Activated CD4-positive, alpha-beta T cell treated with anti-CD3 and anti-CD28 coated beads, Interleukin-2, amount 10 ng/mL, durations not matched to agents 24 days and 14 days (primary cell): ENCODE results near the gene SNHG17. TPM values are rescaled to one million over a fixed set of nuclear protein-coding genes. Genes with fewer than 3 reads are reported as not detected.
"Not testable (repeated sequence)": the region's sequence is repeated elsewhere in the genome, so short reads cannot be mapped to it uniquely, and the experiment has no call there.

ENCODE experiments used
- DNase-seq: peaks from one replicate; pipeline ENCODE4 v3.0.0; 2022
- H3K27ac Mint-ChIP-seq: one replicate; pipeline ENCODE4 v1.8.0; 2022; ENCODE audit warnings: mild to moderate bottlenecking, mixed read lengths
- H3K27me3 Mint-ChIP-seq: one replicate; pipeline ENCODE4 v1.8.0; 2022; ENCODE audit warnings: mixed read lengths
- H3K36me3 Mint-ChIP-seq: one replicate; pipeline ENCODE4 v1.8.0; 2022; ENCODE audit warnings: low read depth, mild to moderate bottlenecking, mixed read lengths
- H3K4me1 Mint-ChIP-seq: one replicate; pipeline ENCODE4 v1.8.0; 2021; ENCODE audit warnings: mixed read lengths
- H3K4me3 Mint-ChIP-seq: one replicate; pipeline ENCODE4 v1.8.0; 2022; ENCODE audit warnings: mild to moderate bottlenecking, moderate library complexity, mixed read lengths
- H3K9me3 Mint-ChIP-seq: one replicate; pipeline ENCODE4 v1.8.0; 2021; ENCODE audit warnings: mixed read lengths
- intact Hi-C: fragments of 100-400 bp; cut with micrococcal nuclease; formaldehyde crosslinking; loops from one replicate; pipeline ENCODE4 v1.15.1; 2023
- total RNA-seq: library from RNA; stranded (reverse); gene quantifications from 2 replicates; pipeline ENCODE4 v1.2.3, GENCODE V29; 2022

Gene SNHG17
- total RNA-seq: 99.8 and 111 TPM in 2 replicates

- intact Hi-C loops: loop anchor here (1.0 kb wide), 2 partner anchors 11 to 37 kb away; partner anchors contain the start of gene RALGAPB
- peak; percentile 97 for DNase-seq
- Mint-ChIP-seq H3K4me1 (peaks cover 32% of the 10 kb centered on the region), H3K27me3 (peaks cover 2% of the 10 kb centered on the region), H3K9me3 (no peaks in the 10 kb centered on the region), H3K36me3 (peaks cover 47% of the 10 kb centered on the region), H3K27ac (peak within 1 kb of the TSS; percentile 96), H3K4me3 (peak within 1 kb of the TSS; percentile 96)
These were observed at the start of gene SNHG17 for GRCh38 chr20:38434770-38435554. Gene SNHG17, minus strand, starts transcription at chr20:38435328.

DNA sequence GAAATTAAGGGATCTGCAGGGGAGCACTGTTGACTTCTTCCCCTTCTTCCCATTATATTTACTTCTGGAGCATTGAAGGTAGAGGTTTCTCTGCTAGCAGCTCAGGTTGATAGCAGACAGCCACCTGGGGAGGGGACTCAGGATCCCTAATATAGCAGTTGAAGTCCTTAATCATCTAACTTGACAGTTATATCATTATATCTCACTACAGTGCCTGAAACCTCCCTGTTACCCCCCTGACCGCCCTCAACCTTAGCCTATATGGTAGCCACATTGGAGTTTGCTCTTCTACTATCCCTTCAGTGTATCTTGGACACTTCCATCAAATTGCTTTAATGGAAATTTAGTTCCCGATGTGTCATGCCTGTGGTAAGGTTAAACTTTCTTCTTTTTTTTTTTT, 44.5 kb upstream of the SNHG17 start:
- Mint-ChIP-seq H3K9me3 (no peaks in the 10 kb centered on the region), H3K4me1 (peaks cover 12% of the 10 kb centered on the region), H3K27ac (no peak overlapping the region), H3K27me3 (no peaks in the 10 kb centered on the region), H3K36me3 (peaks cover 18% of the 10 kb centered on the region), H3K4me3 (no peak overlapping the region)
- DNase-seq: no peak
- intact Hi-C loops: loop anchor here (10.0 kb wide), 1 partner anchor 785 kb away; the partner anchor contains the start of gene CTNNBL1

DNA sequence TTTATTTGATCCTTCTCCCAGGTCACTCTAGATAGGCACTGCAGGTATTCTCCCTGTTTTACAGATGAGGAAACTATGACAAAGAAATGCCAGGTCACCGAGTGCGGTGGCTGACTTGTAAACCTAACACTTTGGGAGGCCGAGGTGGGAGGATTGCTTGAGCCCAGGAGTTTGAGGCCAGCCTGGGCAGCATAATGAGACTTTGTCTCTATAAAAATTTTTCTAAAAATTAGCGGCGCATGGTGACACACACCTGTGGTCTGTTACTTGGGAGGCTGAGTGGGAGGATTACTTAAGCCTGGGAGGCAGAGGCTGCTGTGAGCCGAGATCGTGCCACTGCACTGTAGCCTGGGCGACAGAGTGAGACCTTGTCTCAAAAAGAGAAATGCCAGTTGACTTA, 42.6 kb upstream of the SNHG17 start:
- intact Hi-C loops: loop anchor here (10.0 kb wide), 1 partner anchor 783 kb away; the partner anchor contains the start of gene CTNNBL1
- no peak overlapping the region for H3K27ac Mint-ChIP-seq

GRCh38 chr20:38473367-38473795, 38.3 kb upstream of the SNHG17 start:
- Mint-ChIP-seq H3K27me3 (peaks cover 13% of the 10 kb centered on the region), H3K4me1 (peaks cover 30% of the 10 kb centered on the region), H3K27ac (peak overlapping the region; percentile 86), H3K36me3 (peaks cover 10% of the 10 kb centered on the region), H3K9me3 (peaks cover 4% of the 10 kb centered on the region), H3K4me3 (peak overlapping the region; percentile 90)
- no peak for DNase-seq
- intact Hi-C loops: loop anchor here (10.0 kb wide), 1 partner anchor 779 kb away; the partner anchor contains the start of gene CTNNBL1

More for the DNA sequence above, 42.6 kb upstream of the SNHG17 start:
- Mint-ChIP-seq H3K4me1 (peaks cover 23% of the 10 kb centered on the region), H3K9me3 (no peaks in the 10 kb centered on the region), H3K27me3 (no peaks in the 10 kb centered on the region), H3K4me3 (no peak overlapping the region), H3K36me3 (peaks cover 19% of the 10 kb centered on the region)
- no peak for DNase-seq

DNA sequence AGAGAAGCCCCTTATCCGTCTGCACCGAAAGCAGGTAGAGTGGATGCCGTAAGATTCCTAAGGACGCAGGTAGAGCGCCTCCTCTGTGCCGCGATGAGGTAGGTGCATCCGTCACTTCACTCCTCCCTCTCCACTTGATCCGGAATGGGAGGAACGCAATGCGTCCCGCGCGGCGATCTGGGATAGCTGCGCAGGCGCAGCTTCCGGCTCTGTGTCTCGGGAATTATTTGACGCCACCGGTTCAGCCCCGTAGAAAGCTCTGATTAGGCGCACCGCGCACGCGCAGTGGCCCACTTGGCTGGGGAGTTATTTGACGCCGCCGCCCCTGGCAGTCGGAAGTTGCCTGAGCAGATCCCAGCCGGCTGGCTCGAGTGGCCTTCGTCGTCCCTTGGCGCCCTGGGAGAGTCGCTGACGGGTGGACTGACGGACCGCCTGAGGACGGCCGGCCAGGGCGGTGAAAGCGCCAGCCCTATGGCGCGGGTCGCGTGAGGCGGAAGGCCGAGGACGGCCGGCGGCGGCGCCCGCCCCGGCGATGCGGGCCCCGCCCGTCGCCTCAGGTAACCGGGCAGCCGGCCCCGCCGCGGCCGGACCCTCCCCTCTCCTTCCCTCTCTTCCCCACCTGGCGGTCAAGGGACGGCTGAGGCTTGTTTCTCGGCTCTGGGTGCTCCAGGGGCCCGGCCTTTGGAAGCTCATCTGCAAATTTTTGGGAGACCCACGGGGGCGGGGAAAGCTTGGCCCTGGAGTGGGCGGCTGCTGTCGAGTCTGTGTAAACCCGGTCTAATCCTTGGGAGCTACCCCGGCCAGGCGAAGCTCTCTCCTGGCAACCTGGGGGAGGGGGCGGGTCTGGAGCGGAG, 37.6 kb upstream of the SNHG17 start, which contains the start of gene RALGAPB:
TSS of gene RALGAPB (plus strand) at position 331 of the 854 bp plus-strand sequence. CDS start 15,590 bp downstream, outside the sequence.
- peak; percentile 99 for DNase-seq
- Mint-ChIP-seq H3K4me3 (peak within 1 kb of the TSS; percentile 90), H3K4me1 (peaks cover 30% of the 10 kb centered on the region), H3K9me3 (peaks cover 4% of the 10 kb centered on the region), H3K27ac (peak within 1 kb of the TSS; percentile 91), H3K36me3 (peaks cover 10% of the 10 kb centered on the region), H3K27me3 (peaks cover 13% of the 10 kb centered on the region)
- intact Hi-C loops: loop anchor here (1.0 to 10.0 kb wide), 4 partner anchors 26 to 778 kb away; partner anchors contain the start of genes CTNNBL1, RPRD1B, SNHG17 and TTI1

GRCh38 chr20:38471987-38472512, 36.9 kb upstream of the SNHG17 start:
- H3K9me3 Mint-ChIP-seq: peaks cover 4% of the 10 kb centered on the region
- peaks cover 10% of the 10 kb centered on the region for H3K36me3 Mint-ChIP-seq
- peak overlapping the region; percentile 90 for H3K4me3 Mint-ChIP-seq
- no peak for DNase-seq
- peaks cover 13% of the 10 kb centered on the region for H3K27me3 Mint-ChIP-seq
- intact Hi-C loops: loop anchor here (1.0 to 10.0 kb wide), 4 partner anchors 26 to 777 kb away; partner anchors contain the start of genes CTNNBL1, RPRD1B, SNHG17 and TTI1
- H3K27ac Mint-ChIP-seq: peak overlapping the region; percentile 91
- peaks cover 30% of the 10 kb centered on the region for H3K4me1 Mint-ChIP-seq

DNA sequence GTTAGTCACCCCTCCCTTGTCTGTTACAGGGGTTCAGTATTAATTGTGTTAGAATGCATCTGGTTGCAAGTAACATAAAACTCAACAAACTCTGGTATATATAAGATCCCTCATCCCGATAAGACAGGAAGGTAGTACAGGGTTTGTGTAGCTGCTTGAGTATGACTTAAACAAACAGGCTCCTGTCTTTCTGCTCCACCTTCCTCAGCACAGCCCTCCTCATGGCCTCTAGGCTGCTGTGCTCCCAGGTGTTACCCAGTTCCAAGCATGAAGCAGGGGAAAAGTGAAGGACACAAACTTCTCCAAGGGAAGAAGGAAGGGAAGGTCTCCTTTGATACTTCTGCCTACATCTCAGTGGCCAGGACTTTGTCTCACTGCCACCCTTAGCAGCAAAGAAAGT, 36.1 kb upstream of the SNHG17 start:
- Mint-ChIP-seq H3K9me3 (peaks cover 4% of the 10 kb centered on the region), H3K4me3 (peak overlapping the region; percentile 30), H3K36me3 (peaks cover 10% of the 10 kb centered on the region), H3K27ac (no peak overlapping the region), H3K27me3 (peaks cover 13% of the 10 kb centered on the region), H3K4me1 (peaks cover 29% of the 10 kb centered on the region)
- intact Hi-C loops: loop anchor here (10.0 kb wide), 1 partner anchor 776 kb away; the partner anchor contains the start of gene CTNNBL1
- no peak for DNase-seq

DNA sequence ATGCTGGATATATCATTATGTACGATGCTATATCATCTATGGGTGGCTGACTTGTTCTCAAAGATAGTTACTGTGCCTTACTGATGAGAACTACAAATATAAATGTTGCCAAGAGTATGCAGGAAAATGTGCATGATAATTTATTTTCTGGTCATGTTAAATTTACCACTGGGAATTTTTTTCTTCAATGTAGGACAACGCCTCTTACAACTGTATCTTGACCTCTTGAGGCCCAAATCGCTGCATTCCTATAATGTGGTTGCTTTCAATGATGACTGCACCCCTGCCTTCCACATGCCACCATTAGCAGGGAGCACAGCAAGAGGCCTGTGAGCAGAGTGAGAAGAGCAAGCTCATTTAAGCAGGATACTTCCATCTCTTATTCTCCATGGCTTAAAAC, 31.9 kb upstream of the SNHG17 start:
- Mint-ChIP-seq H3K9me3 (peaks cover 4% of the 10 kb centered on the region), H3K27me3 (peaks cover 12% of the 10 kb centered on the region), H3K27ac (no peak overlapping the region), H3K4me3 (no peak overlapping the region), H3K36me3 (no peaks in the 10 kb centered on the region), H3K4me1 (peaks cover 4% of the 10 kb centered on the region)
- intact Hi-C loops: no loop called here
- DNase-seq: no peak

GRCh38 chr20:38466171-38466570, 31.0 kb upstream of the SNHG17 start:
- no peaks in the 10 kb centered on the region for H3K4me1 Mint-ChIP-seq
- H3K27ac Mint-ChIP-seq: no peak overlapping the region
- peaks cover 9% of the 10 kb centered on the region for H3K27me3 Mint-ChIP-seq
- intact Hi-C loops: no loop called here
- DNase-seq: no peak
- H3K9me3 Mint-ChIP-seq: peaks cover 4% of the 10 kb centered on the region
- H3K36me3 Mint-ChIP-seq: no peaks in the 10 kb centered on the region
- no peak overlapping the region for H3K4me3 Mint-ChIP-seq

DNA sequence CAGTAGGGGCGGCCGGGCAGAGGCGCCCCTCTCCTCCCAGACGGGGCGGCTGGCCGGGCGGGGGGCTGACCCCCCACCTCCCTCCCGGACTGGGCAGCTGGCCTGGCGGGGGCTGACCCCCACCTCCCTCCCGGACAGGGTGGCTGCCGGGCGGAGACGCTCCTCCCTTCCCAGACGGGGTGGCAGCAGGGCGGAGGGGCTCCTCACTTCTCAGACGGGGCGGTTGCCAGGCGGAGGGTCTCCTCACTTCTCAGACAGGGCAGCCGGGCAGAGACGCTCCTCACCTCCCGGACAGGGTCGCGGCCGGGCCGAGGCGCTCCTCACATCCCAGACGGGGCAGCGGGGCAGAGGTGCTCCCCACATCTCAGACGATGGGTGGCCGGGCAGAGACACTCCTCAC, 26.4 kb upstream of the SNHG17 start:
- DNase-seq, H3K27me3 Mint-ChIP-seq, H3K36me3 Mint-ChIP-seq, intact Hi-C loops, H3K4me1 Mint-ChIP-seq, H3K9me3 Mint-ChIP-seq, H3K4me3 Mint-ChIP-seq, H3K27ac Mint-ChIP-seq: not testable (repeated sequence)

DNA sequence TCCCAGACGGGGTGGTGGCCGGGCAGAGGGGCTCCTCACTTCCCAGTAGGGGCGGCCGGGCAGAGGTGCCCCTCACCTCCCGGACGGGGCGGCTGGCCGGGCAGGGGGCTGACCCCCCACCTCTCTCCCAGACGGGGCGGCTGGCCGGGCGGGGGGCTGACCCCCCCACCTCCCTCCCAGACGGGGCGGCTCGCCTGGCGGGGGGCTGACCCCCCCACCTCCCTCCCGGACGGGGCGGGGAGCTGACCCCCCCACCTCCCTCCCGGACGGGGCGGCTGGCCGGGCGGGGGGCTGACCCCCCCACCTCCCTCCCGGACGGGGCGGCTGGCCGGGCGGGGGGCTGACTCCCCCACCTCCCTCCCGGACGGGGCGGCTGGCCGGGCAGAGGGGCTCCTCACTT, 26.0 kb upstream of the SNHG17 start:
- H3K27ac Mint-ChIP-seq, H3K4me3 Mint-ChIP-seq, H3K9me3 Mint-ChIP-seq, H3K36me3 Mint-ChIP-seq, H3K4me1 Mint-ChIP-seq, H3K27me3 Mint-ChIP-seq, intact Hi-C loops, DNase-seq: not testable (repeated sequence)

GRCh38 chr20:38460631-38461030, 25.5 kb upstream of the SNHG17 start:
- H3K27ac Mint-ChIP-seq, H3K9me3 Mint-ChIP-seq, intact Hi-C loops, H3K36me3 Mint-ChIP-seq, DNase-seq, H3K4me1 Mint-ChIP-seq, H3K27me3 Mint-ChIP-seq, H3K4me3 Mint-ChIP-seq: not testable (repeated sequence)

GRCh38 chr20:38460040-38460623, 25.0 kb upstream of the SNHG17 start:
- peaks cover 3% of the 10 kb centered on the region for H3K27me3 Mint-ChIP-seq
- H3K4me1 Mint-ChIP-seq: no peaks in the 10 kb centered on the region
- H3K9me3 Mint-ChIP-seq: no peaks in the 10 kb centered on the region
- H3K4me3 Mint-ChIP-seq: no peak overlapping the region
- H3K27ac Mint-ChIP-seq: no peak overlapping the region
- H3K36me3 Mint-ChIP-seq: no peaks in the 10 kb centered on the region
- intact Hi-C loops: no loop called here
- no peak for DNase-seq
